ENCODE results near the gene SLC38A5. TPM values are rescaled to one million over a fixed set of nuclear protein-coding genes. Genes with fewer than 3 reads are reported as not detected.

Gene SLC38A5
- total RNA-seq, 1 experiment from 2014 or later, result 50.6 TPM

DNA sequence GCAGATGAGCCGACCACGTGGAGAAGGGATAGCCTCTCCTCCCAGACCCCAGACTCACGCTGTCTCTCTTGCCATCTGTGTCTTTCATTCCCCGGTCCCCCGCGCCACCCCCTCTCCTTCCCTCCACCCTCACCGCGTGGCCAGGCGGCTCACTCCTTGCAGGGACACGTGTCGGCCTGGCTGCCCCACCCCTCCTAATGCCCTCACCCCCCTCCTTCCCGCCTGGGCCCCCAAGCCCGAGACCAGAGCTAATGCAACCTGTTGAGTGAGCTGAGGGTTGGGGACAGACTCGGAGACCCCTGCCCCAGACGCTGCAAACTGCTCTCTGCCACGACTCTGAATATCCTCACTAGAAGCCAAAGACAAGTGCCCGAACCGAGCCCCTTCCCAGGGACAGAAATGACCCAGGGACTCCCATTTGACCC lies 1.8 kb downstream of the SLC38A5 start:
- H3K9me3 Mint-ChIP-seq, result no peaks in the 10 kb centered on the region
- TF ChIP-seq RORB (CRISPR knock-in tag; IDR thresholded peaks at IDR 0.05), result no peak
- TF ChIP-seq, protein P1, sequence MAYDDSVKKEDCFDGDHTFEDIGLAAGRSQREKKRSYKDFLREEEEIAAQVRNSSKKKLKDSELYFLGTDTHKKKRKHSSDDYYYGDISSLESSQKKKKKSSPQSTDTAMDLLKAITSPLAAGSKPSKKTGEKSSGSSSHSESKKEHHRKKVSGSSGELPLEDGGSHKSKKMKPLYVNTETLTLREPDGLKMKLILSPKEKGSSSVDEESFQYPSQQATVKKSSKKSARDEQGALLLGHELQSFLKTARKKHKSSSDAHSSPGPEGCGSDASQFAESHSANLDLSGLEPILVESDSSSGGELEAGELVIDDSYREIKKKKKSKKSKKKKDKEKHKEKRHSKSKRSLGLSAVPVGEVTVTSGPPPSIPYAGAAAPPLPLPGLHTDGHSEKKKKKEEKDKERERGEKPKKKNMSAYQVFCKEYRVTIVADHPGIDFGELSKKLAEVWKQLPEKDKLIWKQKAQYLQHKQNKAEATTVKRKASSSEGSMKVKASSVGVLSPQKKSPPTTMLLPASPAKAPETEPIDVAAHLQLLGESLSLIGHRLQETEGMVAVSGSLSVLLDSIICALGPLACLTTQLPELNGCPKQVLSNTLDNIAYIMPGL (CRISPR knock-in tag; IDR thresholded peaks at IDR 0.05), result no peak
- TF ChIP-seq, protein P2, sequence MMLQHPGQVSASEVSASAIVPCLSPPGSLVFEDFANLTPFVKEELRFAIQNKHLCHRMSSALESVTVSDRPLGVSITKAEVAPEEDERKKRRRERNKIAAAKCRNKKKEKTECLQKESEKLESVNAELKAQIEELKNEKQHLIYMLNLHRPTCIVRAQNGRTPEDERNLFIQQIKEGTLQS (CRISPR knock-in tag; conservative IDR thresholded peaks at IDR 0.05), result no peak
- no peak for TF ChIP-seq MXD4 (CRISPR knock-in tag; IDR thresholded peaks at IDR 0.05; ENCODE audit: borderline replicate concordance)
- TF ChIP-seq, protein P3, sequence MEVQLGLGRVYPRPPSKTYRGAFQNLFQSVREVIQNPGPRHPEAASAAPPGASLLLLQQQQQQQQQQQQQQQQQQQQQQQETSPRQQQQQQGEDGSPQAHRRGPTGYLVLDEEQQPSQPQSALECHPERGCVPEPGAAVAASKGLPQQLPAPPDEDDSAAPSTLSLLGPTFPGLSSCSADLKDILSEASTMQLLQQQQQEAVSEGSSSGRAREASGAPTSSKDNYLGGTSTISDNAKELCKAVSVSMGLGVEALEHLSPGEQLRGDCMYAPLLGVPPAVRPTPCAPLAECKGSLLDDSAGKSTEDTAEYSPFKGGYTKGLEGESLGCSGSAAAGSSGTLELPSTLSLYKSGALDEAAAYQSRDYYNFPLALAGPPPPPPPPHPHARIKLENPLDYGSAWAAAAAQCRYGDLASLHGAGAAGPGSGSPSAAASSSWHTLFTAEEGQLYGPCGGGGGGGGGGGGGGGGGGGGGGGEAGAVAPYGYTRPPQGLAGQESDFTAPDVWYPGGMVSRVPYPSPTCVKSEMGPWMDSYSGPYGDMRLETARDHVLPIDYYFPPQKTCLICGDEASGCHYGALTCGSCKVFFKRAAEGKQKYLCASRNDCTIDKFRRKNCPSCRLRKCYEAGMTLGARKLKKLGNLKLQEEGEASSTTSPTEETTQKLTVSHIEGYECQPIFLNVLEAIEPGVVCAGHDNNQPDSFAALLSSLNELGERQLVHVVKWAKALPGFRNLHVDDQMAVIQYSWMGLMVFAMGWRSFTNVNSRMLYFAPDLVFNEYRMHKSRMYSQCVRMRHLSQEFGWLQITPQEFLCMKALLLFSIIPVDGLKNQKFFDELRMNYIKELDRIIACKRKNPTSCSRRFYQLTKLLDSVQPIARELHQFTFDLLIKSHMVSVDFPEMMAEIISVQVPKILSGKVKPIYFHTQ (CRISPR knock-in tag; IDR thresholded peaks at IDR 0.05), result no peak
- TF ChIP-seq ELF4 (CRISPR knock-in tag; IDR thresholded peaks at IDR 0.05; ENCODE audit: low read depth), result no peak
- TF ChIP-seq, protein P4, sequence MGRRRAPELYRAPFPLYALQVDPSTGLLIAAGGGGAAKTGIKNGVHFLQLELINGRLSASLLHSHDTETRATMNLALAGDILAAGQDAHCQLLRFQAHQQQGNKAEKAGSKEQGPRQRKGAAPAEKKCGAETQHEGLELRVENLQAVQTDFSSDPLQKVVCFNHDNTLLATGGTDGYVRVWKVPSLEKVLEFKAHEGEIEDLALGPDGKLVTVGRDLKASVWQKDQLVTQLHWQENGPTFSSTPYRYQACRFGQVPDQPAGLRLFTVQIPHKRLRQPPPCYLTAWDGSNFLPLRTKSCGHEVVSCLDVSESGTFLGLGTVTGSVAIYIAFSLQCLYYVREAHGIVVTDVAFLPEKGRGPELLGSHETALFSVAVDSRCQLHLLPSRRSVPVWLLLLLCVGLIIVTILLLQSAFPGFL (CRISPR knock-in tag; IDR thresholded peaks at IDR 0.05; ENCODE audit: borderline replicate concordance), result no peak
- H3K27me3 Mint-ChIP-seq (ENCODE audit: low read depth), result no peaks in the 10 kb centered on the region
- DNase-seq (ENCODE audit: low spot score), result no peak
- no peak for ATAC-seq
- ChIA-PET POLR2A (interaction anchor here (0.9 kb wide), 1 partner anchor 54 kb away, joined by 9 read pairs; the partner anchor contains the start of gene EBP), CTCF (interaction anchor here (0.8 to 3.5 kb wide), 5 partner anchors 8 to 661 kb away, joined by 3 to 16 read pairs (median 3); partner anchors contain the start of gene FTSJ1)
- no peak overlapping the region for H3K27ac Mint-ChIP-seq
- H3K4me3 Mint-ChIP-seq, result peak overlapping the region; percentile 91
- H3K36me3 Mint-ChIP-seq, result peaks cover 15% of the 10 kb centered on the region
- H3K4me1 Mint-ChIP-seq, result peaks cover 36% of the 10 kb centered on the region

DNA sequence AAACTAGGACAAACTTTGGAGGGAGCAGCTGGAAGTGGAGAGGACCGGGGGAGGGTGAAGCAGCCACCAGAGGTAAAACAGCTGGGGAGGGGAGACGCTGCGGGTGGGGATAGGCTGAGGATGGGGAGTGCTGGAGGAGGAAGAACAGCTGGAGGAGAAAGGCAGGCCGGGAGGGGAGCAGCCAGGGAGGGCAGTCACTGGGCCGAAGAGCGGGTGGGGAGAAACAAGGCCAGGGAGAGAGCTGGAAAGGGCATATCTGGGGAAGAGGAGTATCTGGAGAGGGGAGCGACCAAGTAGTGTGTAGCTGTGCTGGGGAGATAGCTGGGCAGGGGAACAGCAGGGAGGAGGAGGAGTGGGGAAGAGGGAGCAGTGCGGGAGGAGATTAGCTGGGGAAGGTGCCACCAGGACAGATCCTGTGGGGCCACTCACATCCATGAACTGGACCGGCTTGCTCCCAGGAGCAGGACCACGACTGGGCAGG lies 2.7 kb downstream of the SLC38A5 start:
- no peak for ATAC-seq
- H3K27me3 Mint-ChIP-seq (ENCODE audit: low read depth), result no peaks in the 10 kb centered on the region
- H3K4me1 Mint-ChIP-seq, result peaks cover 26% of the 10 kb centered on the region
- no peak for DNase-seq (ENCODE audit: low spot score)
- no peak for TF ChIP-seq GTF2I (CRISPR knock-in tag; conservative IDR thresholded peaks at IDR 0.05)
- TF ChIP-seq, protein P4 (CRISPR knock-in tag; IDR thresholded peaks at IDR 0.05; ENCODE audit: borderline replicate concordance), result no peak
- TF ChIP-seq NFATC4 (CRISPR knock-in tag; IDR thresholded peaks at IDR 0.05), result no peak
- TF ChIP-seq, protein P5, sequence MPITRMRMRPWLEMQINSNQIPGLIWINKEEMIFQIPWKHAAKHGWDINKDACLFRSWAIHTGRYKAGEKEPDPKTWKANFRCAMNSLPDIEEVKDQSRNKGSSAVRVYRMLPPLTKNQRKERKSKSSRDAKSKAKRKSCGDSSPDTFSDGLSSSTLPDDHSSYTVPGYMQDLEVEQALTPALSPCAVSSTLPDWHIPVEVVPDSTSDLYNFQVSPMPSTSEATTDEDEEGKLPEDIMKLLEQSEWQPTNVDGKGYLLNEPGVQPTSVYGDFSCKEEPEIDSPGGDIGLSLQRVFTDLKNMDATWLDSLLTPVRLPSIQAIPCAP (CRISPR knock-in tag; IDR thresholded peaks at IDR 0.05), result no peak
- no peak for TF ChIP-seq TCF7 (CRISPR knock-in tag; IDR thresholded peaks at IDR 0.05; ENCODE audit: low read depth)
- TF ChIP-seq ZNF138 (CRISPR knock-in tag; conservative IDR thresholded peaks at IDR 0.05), result no peak
- TF ChIP-seq, protein P6, sequence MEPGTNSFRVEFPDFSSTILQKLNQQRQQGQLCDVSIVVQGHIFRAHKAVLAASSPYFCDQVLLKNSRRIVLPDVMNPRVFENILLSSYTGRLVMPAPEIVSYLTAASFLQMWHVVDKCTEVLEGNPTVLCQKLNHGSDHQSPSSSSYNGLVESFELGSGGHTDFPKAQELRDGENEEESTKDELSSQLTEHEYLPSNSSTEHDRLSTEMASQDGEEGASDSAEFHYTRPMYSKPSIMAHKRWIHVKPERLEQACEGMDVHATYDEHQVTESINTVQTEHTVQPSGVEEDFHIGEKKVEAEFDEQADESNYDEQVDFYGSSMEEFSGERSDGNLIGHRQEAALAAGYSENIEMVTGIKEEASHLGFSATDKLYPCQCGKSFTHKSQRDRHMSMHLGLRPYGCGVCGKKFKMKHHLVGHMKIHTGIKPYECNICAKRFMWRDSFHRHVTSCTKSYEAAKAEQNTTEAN (CRISPR knock-in tag; IDR thresholded peaks at IDR 0.05), result no peak
- TF ChIP-seq, protein P2 (CRISPR knock-in tag; conservative IDR thresholded peaks at IDR 0.05), result no peak
- TF ChIP-seq, protein P7, sequence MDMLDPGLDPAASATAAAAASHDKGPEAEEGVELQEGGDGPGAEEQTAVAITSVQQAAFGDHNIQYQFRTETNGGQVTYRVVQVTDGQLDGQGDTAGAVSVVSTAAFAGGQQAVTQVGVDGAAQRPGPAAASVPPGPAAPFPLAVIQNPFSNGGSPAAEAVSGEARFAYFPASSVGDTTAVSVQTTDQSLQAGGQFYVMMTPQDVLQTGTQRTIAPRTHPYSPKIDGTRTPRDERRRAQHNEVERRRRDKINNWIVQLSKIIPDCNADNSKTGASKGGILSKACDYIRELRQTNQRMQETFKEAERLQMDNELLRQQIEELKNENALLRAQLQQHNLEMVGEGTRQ (CRISPR knock-in tag; IDR thresholded peaks at IDR 0.05), result no peak
- ChIA-PET POLR2A (no interaction called here), CTCF (interaction anchor here (0.8 to 3.5 kb wide), 4 partner anchors 9 to 660 kb away, joined by 3 to 16 read pairs (median 4); partner anchors contain the start of gene FTSJ1)
- no peaks in the 10 kb centered on the region for H3K9me3 Mint-ChIP-seq
- H3K27ac Mint-ChIP-seq, result no peak overlapping the region
- H3K36me3 Mint-ChIP-seq, result peaks cover 20% of the 10 kb centered on the region
- peak overlapping the region; percentile 91 for H3K4me3 Mint-ChIP-seq
